NB4 (cell line): ENCODE measurements around the gene NDUFAF2.

Source experiments
- DNase-seq: peaks from one replicate; pipeline ENCODE4 v3.0.0; 2010; ENCODE audit warnings: low read depth
- H3K4me3 ChIP-seq: one replicate; pipeline ENCODE4 v1.5.1; 2011; ENCODE audit warnings: mild to moderate bottlenecking, low read depth, low read length, moderate library complexity
- MYC ChIP-seq: IDR thresholded peaks from 2 replicates; pipeline ENCODE4 v1.6.1; 2011; ENCODE audit warnings: low read depth, low read length
- POLR2A ChIP-seq: IDR thresholded peaks from 2 replicates; pipeline ENCODE4 v1.6.1; 2011; ENCODE audit warnings: mild to moderate bottlenecking; ENCODE audit not compliant: insufficient read length; ENCODE audit errors: extremely low read depth
- TF ChIP-seq, protein P1 (sequence below): IDR thresholded peaks from one replicate; pipeline ENCODE4 v1.5.1; 2012; ENCODE audit warnings: low read depth, low read length
- TF ChIP-seq, protein P2 (sequence below): IDR thresholded peaks from 2 replicates; pipeline ENCODE4 v1.6.1; 2011; ENCODE audit warnings: low read depth, low read length

NDUFAF2 gene

DNA sequence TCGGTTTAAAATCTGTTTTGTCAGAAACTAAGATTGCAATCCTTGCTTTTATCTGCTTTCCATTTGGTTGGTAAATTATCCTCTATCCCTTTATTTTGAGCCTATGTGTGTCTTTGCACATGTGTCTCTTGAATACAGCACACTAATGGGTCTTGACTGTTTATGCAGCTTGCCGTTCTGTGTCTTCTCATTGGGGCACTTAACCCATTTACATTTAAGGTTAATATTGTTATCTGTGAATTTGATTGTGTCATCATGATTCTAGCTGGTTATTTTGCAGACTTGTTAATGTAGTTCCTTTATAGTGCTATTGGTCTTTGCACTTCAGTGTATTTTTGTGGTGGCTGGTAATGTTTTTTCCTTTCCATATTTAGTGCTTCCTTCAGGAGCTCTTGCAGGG, 253.6 kb downstream of the NDUFAF2 start:
- H3K4me3 ChIP-seq: no peak overlapping the region
- TF ChIP-seq, protein P1, sequence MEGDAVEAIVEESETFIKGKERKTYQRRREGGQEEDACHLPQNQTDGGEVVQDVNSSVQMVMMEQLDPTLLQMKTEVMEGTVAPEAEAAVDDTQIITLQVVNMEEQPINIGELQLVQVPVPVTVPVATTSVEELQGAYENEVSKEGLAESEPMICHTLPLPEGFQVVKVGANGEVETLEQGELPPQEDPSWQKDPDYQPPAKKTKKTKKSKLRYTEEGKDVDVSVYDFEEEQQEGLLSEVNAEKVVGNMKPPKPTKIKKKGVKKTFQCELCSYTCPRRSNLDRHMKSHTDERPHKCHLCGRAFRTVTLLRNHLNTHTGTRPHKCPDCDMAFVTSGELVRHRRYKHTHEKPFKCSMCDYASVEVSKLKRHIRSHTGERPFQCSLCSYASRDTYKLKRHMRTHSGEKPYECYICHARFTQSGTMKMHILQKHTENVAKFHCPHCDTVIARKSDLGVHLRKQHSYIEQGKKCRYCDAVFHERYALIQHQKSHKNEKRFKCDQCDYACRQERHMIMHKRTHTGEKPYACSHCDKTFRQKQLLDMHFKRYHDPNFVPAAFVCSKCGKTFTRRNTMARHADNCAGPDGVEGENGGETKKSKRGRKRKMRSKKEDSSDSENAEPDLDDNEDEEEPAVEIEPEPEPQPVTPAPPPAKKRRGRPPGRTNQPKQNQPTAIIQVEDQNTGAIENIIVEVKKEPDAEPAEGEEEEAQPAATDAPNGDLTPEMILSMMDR: no peak
- TF ChIP-seq MYC: no peak
- TF ChIP-seq, protein P2, sequence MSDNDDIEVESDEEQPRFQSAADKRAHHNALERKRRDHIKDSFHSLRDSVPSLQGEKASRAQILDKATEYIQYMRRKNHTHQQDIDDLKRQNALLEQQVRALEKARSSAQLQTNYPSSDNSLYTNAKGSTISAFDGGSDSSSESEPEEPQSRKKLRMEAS: no peak
- no peak for TF ChIP-seq POLR2A
- no peak for DNase-seq

DNA sequence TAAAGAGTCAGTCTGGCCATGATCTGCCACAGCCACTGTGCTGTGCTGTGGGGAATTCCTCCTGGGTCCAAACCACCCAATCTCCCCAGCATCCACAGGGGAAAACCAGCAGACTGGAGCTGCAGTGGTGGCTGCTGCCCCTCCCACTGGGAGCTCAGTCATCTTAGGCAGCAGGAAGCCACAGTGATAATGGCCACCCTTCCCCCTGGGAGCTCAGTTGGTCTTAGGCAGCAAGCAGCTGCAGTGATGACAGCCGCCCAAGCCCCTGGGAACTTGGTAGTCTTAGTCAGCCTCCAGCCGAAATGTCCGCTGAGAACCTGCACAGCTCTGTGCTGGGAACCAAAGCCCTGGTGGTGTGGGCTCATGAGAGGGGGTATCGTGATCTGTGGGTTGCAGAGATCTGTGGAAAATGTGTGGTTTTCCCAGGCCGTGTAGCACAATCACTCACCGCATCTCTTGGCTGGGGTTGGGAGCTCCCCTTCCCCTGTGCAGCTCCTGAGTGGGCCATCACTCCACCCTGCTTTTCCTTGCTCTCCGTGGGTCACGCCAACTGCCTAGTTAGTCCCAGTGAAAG, 255.7 kb downstream of the NDUFAF2 start:
- peak; percentile 25 for DNase-seq
- no peak for TF ChIP-seq POLR2A
- TF ChIP-seq, protein P1: no peak
- TF ChIP-seq, protein P2: no peak
- H3K4me3 ChIP-seq: no peak overlapping the region

DNA sequence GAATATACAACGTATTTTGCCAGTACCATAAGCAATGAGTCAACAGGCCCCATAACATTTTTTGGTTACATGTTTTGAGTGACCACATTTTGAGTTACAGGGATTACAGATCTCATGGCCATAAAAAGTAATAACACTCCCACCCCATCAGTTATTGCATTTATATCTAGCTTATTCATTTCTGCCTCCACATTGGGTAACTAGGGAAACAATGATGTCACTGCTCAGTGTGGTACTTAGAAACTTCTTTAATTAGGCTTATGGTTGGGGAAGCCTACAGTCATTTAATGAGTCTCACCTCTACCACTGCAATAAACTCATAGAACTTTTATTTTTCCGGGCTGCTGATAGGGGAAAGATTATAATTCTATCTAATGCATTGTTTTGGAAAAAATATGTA, 257.2 kb downstream of the NDUFAF2 start:
- DNase-seq: no peak
- no peak overlapping the region for H3K4me3 ChIP-seq
- TF ChIP-seq POLR2A (no peak), MYC (no peak)
- TF ChIP-seq, protein P1: no peak
- TF ChIP-seq, protein P2: no peak
